ENCODE data around the gene DNAH17.

DNAH17 gene

GRCh38 chr17:78611607-78612006 lies 34.4 kb upstream of the DNAH17 start:
- TF ChIP-seq CTCF (conservative IDR thresholded peaks at IDR 0.05; ENCODE audit: low read length) = no peak
- DNase-seq (ENCODE audit: low read depth) = peak; percentile 18
- no peak overlapping the region for H3K4me3 ChIP-seq (ENCODE audit: low read length)

- H3K4me3 ChIP-seq (ENCODE audit: low read length) = no peak overlapping the region
- no peak for DNase-seq (ENCODE audit: low read depth)
- no peak for TF ChIP-seq CTCF (conservative IDR thresholded peaks at IDR 0.05; ENCODE audit: low read length)
These were observed 33.8 kb upstream of the DNAH17 start for GRCh38 chr17:78610951-78611511.

GRCh38 chr17:78609191-78609641 lies 32.0 kb upstream of the DNAH17 start:
- peak; percentile 37 for DNase-seq (ENCODE audit: low read depth)
- H3K4me3 ChIP-seq (ENCODE audit: low read length) = no peak overlapping the region
- no peak for TF ChIP-seq CTCF (conservative IDR thresholded peaks at IDR 0.05; ENCODE audit: low read length)

GRCh38 chr17:78608804-78609186 lies 31.6 kb upstream of the DNAH17 start:
- no peak overlapping the region for H3K4me3 ChIP-seq (ENCODE audit: low read length)
- no peak for TF ChIP-seq CTCF (conservative IDR thresholded peaks at IDR 0.05; ENCODE audit: low read length)
- DNase-seq (ENCODE audit: low read depth) = no peak

GRCh38 chr17:78608122-78608803 lies 31.1 kb upstream of the DNAH17 start:
- no peak for DNase-seq (ENCODE audit: low read depth)
- H3K4me3 ChIP-seq (ENCODE audit: low read length) = no peak overlapping the region
- no peak for TF ChIP-seq CTCF (conservative IDR thresholded peaks at IDR 0.05; ENCODE audit: low read length)

- DNase-seq (ENCODE audit: low read depth) = no peak
- H3K4me3 ChIP-seq (ENCODE audit: low read length) = no peak overlapping the region
- TF ChIP-seq CTCF (conservative IDR thresholded peaks at IDR 0.05; ENCODE audit: low read length) = no peak
These were observed 29.8 kb upstream of the DNAH17 start for GRCh38 chr17:78607038-78607437.

GRCh38 chr17:78605886-78606285 lies 28.7 kb upstream of the DNAH17 start:
- no peak for DNase-seq (ENCODE audit: low read depth)
- TF ChIP-seq CTCF (conservative IDR thresholded peaks at IDR 0.05; ENCODE audit: low read length) = no peak

More at GRCh38 chr17:78605886-78606285, 28.7 kb upstream of the DNAH17 start:
- H3K4me3 ChIP-seq (ENCODE audit: low read length) = no peak overlapping the region

Data from AG10803 (cell line).